Measurements from ENCODE around the gene UBL4B. TPM values are rescaled to one million over a fixed set of nuclear protein-coding genes. Genes with fewer than 3 reads are reported as not detected.

Gene UBL4B
- total RNA-seq, 1 donor from 2014 or later: not detected

GRCh38 chr1:110114173-110114572 is 1.9 kb downstream of the UBL4B start:
- TF ChIP-seq CTCF (conservative IDR thresholded peaks at IDR 0.05; ENCODE audit: low read depth, low read length): no peak
- DNase-seq (ENCODE audit: low read depth): no peak
- H3K4me3 ChIP-seq (ENCODE audit: low read depth, low read length): no peak overlapping the region

GRCh38 chr1:110114784-110115183 is 2.5 kb downstream of the UBL4B start:
- DNase-seq (ENCODE audit: low read depth): no peak
- no peak for TF ChIP-seq CTCF (conservative IDR thresholded peaks at IDR 0.05; ENCODE audit: low read depth, low read length)
- H3K4me3 ChIP-seq (ENCODE audit: low read depth, low read length): no peak overlapping the region

- DNase-seq (ENCODE audit: low read depth): peak; percentile 7
- no peak overlapping the region for H3K4me3 ChIP-seq (ENCODE audit: low read depth, low read length)
- no peak for TF ChIP-seq CTCF (conservative IDR thresholded peaks at IDR 0.05; ENCODE audit: low read depth, low read length)
Measured at GRCh38 chr1:110118636-110119396, 6.6 kb downstream of the UBL4B start.

- no peak for DNase-seq (ENCODE audit: low read depth)
- no peak overlapping the region for H3K4me3 ChIP-seq (ENCODE audit: low read depth, low read length)
- TF ChIP-seq CTCF (conservative IDR thresholded peaks at IDR 0.05; ENCODE audit: low read depth, low read length): no peak
Measured at GRCh38 chr1:110119843-110120242, 7.6 kb downstream of the UBL4B start.

- TF ChIP-seq CTCF (conservative IDR thresholded peaks at IDR 0.05; ENCODE audit: low read depth, low read length): no peak
- H3K4me3 ChIP-seq (ENCODE audit: low read depth, low read length): no peak overlapping the region
- no peak for DNase-seq (ENCODE audit: low read depth)
Measured at GRCh38 chr1:110120960-110121561, 8.8 kb downstream of the UBL4B start.

GRCh38 chr1:110123224-110123623 is 11.0 kb downstream of the UBL4B start:
- no peak for DNase-seq (ENCODE audit: low read depth)
- TF ChIP-seq CTCF (conservative IDR thresholded peaks at IDR 0.05; ENCODE audit: low read depth, low read length): no peak

GRCh38 chr1:110125810-110126209 is 13.6 kb downstream of the UBL4B start:
- TF ChIP-seq CTCF (conservative IDR thresholded peaks at IDR 0.05; ENCODE audit: low read depth, low read length): no peak
- no peak for DNase-seq (ENCODE audit: low read depth)
- H3K4me3 ChIP-seq (ENCODE audit: low read depth, low read length): no peak overlapping the region

More at GRCh38 chr1:110123224-110123623, 11.0 kb downstream of the UBL4B start:
- no peak overlapping the region for H3K4me3 ChIP-seq (ENCODE audit: low read depth, low read length)

All from epithelial cell of proximal tubule (primary cell).